Medulla oblongata (tissue), 1 donor: ENCODE results near the gene NUTM2G.
A peak's percentile ranks its signal among the peaks of the same experiment; 100 is the strongest.
"Not testable (repeated sequence)": the region's sequence is repeated elsewhere in the genome, so short reads cannot be mapped to it uniquely, and the experiment has no call there.

Experiments used
- DNase-seq: peaks from one replicate; pipeline ENCODE4 v3.0.0-alpha.2; 2015; ENCODE audit errors: extremely low spot score

NUTM2G gene

GRCh38 chr9:96928543-96928942 lies at the start of gene NUTM2G:
TSS of gene NUTM2G (plus strand) at chr9:96928843. CDS start at chr9:96929025, 182 bp downstream.
- not testable (repeated sequence) for DNase-seq

GRCh38 chr9:96883922-96884321 lies 44.7 kb upstream of the NUTM2G start:
- no peak for DNase-seq

GRCh38 chr9:96884443-96884842 lies 44.2 kb upstream of the NUTM2G start:
- DNase-seq: no peak

- DNase-seq: no peak
These were observed 43.2 kb upstream of the NUTM2G start for GRCh38 chr9:96885424-96885823.

- no peak for DNase-seq
These were observed 40.1 kb upstream of the NUTM2G start for GRCh38 chr9:96888591-96888990.

- no peak for DNase-seq
These were observed 36.5 kb upstream of the NUTM2G start for GRCh38 chr9:96892131-96892530.

- DNase-seq: not testable (repeated sequence)
These were observed 28.6 kb upstream of the NUTM2G start for GRCh38 chr9:96900010-96900409.

GRCh38 chr9:96904947-96905722 lies 23.5 kb upstream of the NUTM2G start:
- not testable (repeated sequence) for DNase-seq

- DNase-seq: not testable (repeated sequence)
These were observed 20.2 kb upstream of the NUTM2G start for GRCh38 chr9:96908479-96908878.

GRCh38 chr9:96915539-96915938 lies 13.1 kb upstream of the NUTM2G start:
- DNase-seq: not testable (repeated sequence)

- not testable (repeated sequence) for DNase-seq
These were observed 12.1 kb upstream of the NUTM2G start for GRCh38 chr9:96916531-96916930.

GRCh38 chr9:96918550-96918949 lies 10.1 kb upstream of the NUTM2G start:
- DNase-seq: not testable (repeated sequence)

- not testable (repeated sequence) for DNase-seq
These were observed 7.8 kb upstream of the NUTM2G start for GRCh38 chr9:96920803-96921202.

- peak; percentile 3 for DNase-seq
These were observed 3.1 kb upstream of the NUTM2G start for GRCh38 chr9:96925587-96925986.

GRCh38 chr9:96931665-96932064 lies 3.0 kb downstream of the NUTM2G start:
- not testable (repeated sequence) for DNase-seq

- DNase-seq: not testable (repeated sequence)
These were observed 5.5 kb downstream of the NUTM2G start for GRCh38 chr9:96934097-96934496.

GRCh38 chr9:96934706-96935105 lies 6.1 kb downstream of the NUTM2G start:
- DNase-seq: not testable (repeated sequence)

- DNase-seq: not testable (repeated sequence)
These were observed 6.8 kb downstream of the NUTM2G start for GRCh38 chr9:96935401-96935800.

GRCh38 chr9:96937442-96937841 lies 8.8 kb downstream of the NUTM2G start:
- DNase-seq: not testable (repeated sequence)

GRCh38 chr9:96938957-96939665 lies 10.5 kb downstream of the NUTM2G start:
- DNase-seq: not testable (repeated sequence)

GRCh38 chr9:96940982-96941381 lies 12.3 kb downstream of the NUTM2G start:
- not testable (repeated sequence) for DNase-seq

- not testable (repeated sequence) for DNase-seq
These were observed 13.0 kb downstream of the NUTM2G start for GRCh38 chr9:96941628-96942027.

GRCh38 chr9:96942181-96942580 lies 13.5 kb downstream of the NUTM2G start:
- not testable (repeated sequence) for DNase-seq
